ENCODE measurements around the gene GNE.

- no peak for TF ChIP-seq POLR2A (IDR thresholded peaks at IDR 0.05)
- TF ChIP-seq CTCF (IDR thresholded peaks at IDR 0.05) = no peak
Observed at GRCh38 chr9:36169708-36170107, 88.5 kb downstream of the GNE start.

Measured in esophagus squamous epithelium (tissue), 4 donors.